Measurements from ENCODE around the gene SLC22A13.
"Not testable (repeated sequence)": the region's sequence is repeated elsewhere in the genome, so short reads cannot be mapped to it uniquely, and the experiment has no call there.

Gene SLC22A13

DNA sequence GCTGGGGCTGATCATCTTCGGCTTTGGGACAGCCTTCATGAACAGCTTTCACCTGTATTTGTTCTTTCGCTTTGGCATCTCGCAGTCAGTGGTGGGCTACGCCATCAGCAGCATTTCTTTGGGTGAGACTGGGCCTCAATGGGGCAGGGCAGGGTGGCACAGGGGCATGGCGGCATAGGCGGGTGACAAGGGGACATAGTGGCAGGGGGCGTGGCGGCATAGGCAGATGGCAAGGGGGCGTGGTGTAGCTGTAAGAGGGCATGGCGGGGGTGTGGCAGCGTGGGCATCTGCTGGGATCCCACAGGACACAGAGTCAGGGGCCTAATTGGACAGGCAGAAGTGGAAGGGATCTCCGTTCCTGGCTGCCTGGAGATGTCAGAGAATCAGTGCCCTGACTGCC lies 42.0 kb downstream of the SLC22A13 start:
- DNase-seq = no peak

GRCh38 chr3:38308456-38308855 lies 42.8 kb downstream of the SLC22A13 start:
- no peak for DNase-seq

DNA sequence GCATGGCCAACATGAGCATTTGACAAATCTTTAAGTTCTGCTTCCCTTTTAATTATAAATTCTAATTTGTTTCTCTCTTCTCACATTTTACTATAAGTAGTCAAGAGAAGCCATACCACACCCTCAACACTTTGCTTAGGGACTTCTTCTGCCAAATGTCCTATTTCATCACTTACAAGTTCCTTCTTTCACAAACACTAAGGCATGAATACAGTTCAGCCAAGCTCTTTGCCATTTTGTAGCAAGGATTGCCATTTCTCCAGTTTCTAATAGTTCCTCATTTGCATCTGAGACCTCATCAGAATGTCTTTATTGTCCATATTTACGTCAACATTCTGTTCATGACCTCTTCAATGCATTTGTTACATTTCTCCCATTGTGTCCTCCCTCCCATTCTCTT lies 45.9 kb downstream of the SLC22A13 start:
- no peak for DNase-seq

DNA sequence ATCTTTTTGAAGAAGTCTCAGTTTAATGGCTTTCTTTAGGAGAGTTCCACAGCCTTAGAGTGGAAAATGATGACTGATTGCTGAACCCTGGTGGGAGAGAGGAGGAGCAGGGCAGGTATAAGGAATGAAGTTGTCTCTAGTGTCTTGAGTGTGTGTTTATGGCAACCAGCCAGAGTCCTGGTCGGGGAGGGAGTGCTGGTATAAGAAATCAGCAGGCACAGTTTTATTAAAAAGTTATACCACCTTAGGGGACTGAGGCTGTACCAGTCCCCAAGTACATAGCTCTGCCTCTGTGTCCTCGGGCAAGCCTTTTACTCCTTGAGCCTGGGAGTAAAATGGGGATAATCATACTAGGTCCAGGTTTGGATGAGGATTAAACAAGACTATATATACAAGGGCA lies 46.3 kb downstream of the SLC22A13 start:
- no peak for DNase-seq

- no peak for DNase-seq
Measured at GRCh38 chr3:38312356-38312755, 46.7 kb downstream of the SLC22A13 start.

DNA sequence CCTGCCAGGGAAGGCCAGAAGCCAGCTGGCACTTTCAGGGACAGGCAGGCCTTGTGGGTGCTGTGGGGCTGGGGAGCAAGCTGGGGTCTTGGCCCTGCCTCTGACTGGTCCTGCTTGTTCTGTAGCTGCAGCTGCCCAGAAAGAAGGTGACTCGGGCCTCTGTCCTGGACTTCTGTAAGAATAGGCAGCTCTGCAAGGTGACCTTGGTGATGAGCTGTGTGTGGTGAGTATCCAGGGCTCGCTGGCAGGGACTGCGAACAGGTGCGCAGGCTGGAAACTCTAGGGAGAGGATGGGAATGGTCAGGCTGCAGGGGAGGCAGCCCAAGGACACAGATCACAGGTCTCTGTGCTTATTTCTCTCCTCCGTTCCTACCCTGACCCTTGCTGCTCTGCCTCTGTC lies 47.7 kb downstream of the SLC22A13 start:
- no peak for DNase-seq

DNA sequence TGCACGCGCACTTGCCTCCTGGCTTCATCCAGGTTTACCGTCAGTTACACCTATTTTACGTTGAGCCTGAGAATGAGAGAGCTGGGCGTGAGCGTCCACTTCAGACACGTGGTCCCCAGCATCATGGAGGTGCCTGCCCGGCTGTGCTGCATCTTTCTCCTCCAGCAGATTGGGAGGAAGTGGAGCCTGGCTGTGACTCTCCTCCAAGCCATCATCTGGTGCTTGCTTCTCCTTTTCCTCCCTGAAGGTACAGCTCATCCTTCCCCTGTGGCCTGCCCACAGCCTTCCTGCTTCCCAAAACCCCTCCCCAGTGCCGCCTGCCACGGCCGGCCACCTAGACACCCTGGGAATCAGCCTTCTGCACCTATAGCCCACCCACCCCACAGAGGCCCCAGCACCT lies 48.1 kb downstream of the SLC22A13 start:
- no peak for DNase-seq

DNA sequence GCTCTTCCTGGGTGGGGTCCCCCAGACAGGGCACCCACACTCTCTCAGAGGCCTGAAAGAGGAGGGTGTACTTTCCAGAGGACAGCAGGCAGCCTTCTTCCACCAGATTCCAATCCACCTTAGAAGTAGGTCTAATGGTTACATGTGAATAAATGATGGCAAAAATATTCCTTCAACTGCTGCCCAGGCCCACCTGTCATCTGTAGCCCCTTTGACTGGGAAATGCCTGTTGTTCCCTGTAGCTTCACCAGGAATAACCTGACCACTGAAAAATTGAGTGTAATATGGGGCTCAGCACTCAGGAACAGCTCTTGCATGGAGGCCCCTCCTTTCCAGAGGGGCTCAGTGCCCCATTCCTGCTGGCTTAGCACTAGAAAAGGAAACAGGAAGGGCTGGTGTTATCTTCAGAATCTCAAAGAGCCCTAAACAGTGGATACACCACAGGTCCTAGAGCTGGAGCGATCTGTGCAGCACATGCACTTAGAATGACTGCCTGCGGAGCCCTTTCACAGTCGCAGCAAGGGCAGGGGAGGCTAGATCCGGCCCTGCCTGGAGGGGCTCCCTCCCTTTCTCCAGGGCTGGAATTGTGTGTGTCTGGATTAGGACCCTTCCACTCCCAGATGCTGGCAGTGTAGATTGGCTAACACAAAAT lies 48.6 kb downstream of the SLC22A13 start:
- DNase-seq = no peak

GRCh38 chr3:38314764-38315487 lies 49.3 kb downstream of the SLC22A13 start:
- DNase-seq = no peak

GRCh38 chr3:38315488-38316230 lies 50.0 kb downstream of the SLC22A13 start:
- no peak for DNase-seq

DNA sequence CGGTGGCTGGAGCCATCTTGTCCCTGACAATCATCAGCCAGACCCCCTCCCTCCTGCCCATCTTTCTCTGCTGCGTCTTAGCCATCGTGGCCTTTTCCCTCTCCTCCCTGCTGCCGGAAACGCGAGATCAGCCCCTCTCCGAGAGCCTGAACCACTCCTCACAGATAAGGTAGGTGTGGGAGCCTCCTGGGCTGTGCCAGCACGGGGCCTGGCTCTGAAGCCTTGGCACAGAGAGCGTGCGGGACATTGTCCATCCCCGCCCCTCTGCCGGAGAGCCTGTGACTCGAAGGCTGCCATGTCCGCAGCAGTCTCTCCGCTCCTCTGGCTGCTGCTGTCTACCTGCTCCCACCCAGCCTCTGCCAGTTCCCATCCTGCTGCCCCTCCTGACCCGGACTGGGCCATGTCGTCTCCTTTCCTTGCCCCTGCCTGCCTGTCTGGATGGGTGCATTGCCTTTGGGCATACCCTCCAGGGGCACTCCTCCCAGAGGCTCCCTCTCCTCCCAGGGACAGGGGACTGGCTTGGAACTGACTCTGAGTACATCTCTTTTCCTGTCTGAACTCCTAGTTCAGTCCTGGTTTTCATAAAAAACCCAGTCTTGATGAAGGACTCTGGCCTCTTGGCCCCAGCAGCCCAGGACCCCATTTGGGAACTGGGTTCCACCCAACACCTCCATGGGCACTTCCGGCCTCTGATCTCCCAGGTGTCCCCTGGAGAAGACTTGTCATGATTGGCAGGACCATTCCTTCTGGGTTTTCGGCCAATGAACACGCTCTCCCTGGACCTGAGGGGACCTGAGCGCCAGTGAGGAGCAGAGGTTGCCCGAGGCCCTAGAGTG lies 51.0 kb downstream of the SLC22A13 start:
- no peak for DNase-seq

GRCh38 chr3:38317192-38317759 lies 51.7 kb downstream of the SLC22A13 start:
- DNase-seq = no peak

DNA sequence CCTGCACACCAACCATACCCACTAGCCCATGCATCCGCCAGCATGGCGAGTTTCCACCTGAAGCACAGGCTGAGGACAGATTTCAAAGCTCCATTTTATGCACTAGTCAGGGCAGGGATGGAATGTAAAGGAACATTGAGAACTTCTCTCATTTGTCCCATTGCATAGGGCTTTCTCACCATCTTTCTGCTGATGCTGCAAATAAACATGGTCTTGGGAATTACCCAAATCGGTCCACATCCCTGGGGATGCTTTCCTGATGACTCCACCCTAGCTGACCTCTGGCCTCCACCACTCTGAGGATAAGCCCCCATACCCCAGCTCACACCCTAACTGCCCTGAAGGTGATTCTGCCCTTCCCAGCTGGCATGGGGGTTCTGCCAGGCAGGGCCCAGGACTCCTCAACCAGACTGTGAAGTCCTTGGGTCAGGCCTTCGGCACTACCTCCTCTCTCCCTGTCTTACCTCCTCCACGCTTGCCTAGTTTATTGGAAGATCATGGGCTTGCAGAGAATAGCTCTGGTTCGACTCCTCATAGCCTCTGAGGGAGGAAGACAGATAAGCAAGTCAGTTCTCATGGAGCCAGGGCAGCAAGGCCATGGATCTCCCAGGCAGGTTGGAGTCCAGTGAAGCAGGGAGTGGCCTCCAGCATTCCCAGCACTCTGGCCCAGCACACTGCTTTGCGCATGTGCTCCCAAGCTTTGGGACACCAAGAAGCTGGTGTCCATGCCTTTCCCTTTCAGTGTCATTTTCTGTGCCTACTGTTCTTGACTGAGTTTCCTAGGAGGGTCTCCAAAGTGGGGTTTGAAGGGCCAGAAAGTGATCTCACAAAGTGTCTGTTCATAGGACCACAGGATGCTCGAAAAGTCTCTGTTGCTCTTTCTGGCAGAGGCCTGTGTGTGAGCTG lies 53.4 kb downstream of the SLC22A13 start:
- DNase-seq = no peak

GRCh38 chr3:38320638-38321037 lies 55.0 kb downstream of the SLC22A13 start:
- DNase-seq = not testable (repeated sequence)

DNA sequence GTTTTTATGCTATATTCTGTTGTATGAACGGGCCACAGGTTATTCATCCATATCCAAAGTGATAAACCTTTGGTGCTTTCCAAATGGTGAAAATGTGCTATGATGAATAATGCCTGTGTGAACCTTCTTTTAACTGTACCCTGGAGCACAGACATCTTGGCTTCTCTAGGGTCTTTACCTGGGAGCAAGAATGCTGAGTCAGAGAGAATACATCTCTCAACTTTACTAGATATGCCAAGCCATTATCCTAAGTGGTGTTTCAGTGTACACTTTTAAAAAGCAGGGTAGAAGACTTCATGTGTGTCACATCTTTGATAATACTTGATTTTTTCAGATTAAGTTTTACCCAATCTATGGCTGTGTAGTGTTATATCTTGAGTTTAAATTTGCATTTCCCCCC lies 57.4 kb downstream of the SLC22A13 start:
- no peak for DNase-seq

GRCh38 chr3:38325256-38325655 lies 59.6 kb downstream of the SLC22A13 start:
- no peak for DNase-seq

DNA sequence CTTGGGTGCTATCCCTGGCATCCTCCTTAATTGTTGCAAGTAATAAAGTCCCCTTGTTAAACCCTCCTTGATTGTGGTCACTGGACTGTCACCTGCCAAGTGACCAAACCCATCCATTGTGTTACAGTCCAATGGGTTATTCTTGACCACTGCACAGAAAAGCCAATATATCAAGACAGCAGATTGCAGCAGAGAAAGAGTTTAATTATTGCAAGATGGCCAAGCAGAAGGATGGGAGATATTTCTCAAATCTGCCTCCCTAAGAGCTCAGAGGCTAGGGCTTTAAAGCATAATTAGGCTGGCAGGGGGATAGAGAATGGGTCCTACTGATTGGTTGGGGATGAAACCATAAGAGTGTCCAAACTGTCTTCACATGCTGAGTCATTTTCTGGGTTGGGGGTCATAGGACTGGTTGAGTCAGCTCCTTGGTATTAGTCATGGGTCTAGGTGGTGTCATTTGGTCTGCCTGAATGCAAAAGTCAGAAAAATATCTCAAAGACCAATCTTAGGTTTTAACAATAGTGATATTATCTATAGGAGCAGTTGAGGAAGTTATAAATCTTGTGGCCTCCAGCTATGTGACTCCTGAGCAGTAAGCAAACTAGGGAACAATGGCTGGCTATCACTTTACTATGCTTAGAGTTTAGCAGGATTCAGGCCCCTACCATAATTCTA lies 61.9 kb downstream of the SLC22A13 start:
- DNase-seq = no peak

Data from DMS79 treated with DMSO at 0.1 percent for 48 hours (cell line).